NCI-H345 (cell line): Measurements from ENCODE around the gene CLCN7.

ENCODE experiments used
- DNase-seq: peaks from one replicate; lab custom pipeline; 2025; lab: John Stamatoyannopoulos, UW

CLCN7 gene

GRCh38 chr16:1464196-1464893, 10.5 kb downstream of the CLCN7 start:
- no peak for DNase-seq

- DNase-seq = no peak
Observed at GRCh38 chr16:1461146-1461545, 13.7 kb downstream of the CLCN7 start.

DNA sequence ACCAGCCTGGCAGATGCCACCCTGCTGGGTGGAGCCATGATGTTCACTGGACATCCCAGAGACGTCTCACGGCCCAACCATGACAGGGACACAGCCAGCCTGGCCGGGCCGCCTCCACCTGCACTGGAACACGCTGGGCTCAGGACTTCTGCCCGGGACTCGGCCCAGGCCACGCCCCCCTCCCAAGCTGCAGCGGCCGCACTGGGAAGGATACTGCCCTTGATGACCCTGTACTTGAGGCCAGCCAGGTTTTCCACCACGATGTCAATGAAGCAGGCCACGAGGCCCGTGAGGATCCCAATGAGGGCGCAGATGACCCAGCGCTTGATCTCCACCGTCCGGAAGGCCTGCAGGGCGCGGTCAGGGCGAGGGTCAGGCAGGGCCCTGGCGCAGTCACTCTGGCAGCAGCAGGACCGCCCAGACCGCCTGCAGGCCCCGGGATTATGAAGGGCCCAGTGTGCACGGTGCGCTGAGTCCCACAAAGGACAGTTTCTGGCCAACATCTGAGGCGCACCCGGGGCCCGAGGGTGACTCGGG, 14.2 kb downstream of the CLCN7 start:
- DNase-seq = no peak

GRCh38 chr16:1459967-1460366, 14.9 kb downstream of the CLCN7 start:
- no peak for DNase-seq

- DNase-seq = no peak
Observed at GRCh38 chr16:1458977-1459341, 15.9 kb downstream of the CLCN7 start.

DNA sequence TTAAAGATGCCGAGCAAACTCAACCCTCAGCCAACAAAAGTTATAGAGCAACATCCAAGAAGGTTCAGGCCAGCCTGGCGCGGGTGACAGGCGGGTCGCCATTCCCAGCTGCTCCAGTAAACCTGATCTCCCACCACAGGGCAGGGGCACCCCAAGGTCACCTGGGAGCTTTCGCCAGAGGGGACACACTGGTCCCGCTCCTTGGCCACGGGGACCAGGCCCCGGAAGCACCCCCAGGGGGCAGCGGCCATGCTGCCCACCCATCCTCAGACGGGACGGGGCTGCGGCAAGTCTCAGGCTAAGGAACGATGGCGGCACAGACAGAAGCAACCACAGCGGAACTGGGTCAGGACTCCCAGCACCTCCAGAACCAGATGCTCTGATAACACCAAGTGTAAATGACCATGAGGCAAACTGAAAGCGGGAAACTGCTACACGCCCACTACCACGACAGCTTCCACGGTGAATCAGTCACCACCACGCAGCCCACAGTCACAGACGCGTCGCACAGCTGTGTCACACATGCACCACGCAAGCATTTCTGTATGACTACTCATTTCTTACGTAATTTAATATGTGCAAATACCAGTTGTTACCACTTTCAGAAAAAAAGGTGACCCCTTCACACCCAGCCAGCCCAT, 16.4 kb downstream of the CLCN7 start:
- no peak for DNase-seq

GRCh38 chr16:1457489-1458245, 17.2 kb downstream of the CLCN7 start:
- no peak for DNase-seq

DNA sequence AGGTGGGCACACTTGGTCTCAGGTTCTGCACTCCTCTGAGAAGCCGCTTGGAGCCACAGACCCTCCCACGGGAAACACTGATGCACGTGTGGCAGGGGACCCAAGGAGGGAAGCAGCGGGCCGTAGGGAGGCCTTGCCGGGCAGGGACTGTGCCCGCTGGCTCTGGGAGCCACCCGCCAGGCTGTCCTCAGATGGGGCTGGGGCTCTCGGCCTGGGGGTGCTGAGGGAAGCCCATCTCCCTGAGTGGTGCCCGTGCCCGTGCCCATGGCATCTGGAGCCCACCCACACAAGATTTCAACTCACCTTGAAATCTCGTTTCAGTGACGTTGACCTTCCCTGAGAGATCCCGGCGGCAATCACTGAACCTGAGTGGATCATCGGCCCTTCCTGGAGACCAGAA, 17.9 kb downstream of the CLCN7 start:
- no peak for DNase-seq

- DNase-seq = no peak
Observed at GRCh38 chr16:1455190-1456171, 19.3 kb downstream of the CLCN7 start.

DNA sequence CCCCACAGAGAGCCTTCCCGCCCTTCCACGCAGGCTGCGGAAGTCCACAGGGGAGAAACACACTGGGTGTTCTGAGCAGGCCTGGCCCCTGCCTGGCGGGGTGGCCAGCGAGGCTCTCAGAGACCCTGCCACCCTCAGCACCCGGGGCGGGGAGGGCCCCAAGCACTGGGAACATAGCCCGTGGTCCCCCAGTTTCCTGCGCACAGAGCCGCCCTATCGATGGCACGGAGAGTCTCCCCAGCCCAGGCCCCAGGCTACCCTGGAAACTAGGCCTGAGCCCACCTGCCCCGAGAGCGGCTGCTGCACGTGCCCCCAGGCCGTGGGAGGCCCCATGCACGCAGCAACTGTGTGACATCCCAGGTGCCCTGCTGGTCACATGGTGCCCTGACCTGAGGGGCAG, 20.3 kb downstream of the CLCN7 start:
- DNase-seq = no peak

DNA sequence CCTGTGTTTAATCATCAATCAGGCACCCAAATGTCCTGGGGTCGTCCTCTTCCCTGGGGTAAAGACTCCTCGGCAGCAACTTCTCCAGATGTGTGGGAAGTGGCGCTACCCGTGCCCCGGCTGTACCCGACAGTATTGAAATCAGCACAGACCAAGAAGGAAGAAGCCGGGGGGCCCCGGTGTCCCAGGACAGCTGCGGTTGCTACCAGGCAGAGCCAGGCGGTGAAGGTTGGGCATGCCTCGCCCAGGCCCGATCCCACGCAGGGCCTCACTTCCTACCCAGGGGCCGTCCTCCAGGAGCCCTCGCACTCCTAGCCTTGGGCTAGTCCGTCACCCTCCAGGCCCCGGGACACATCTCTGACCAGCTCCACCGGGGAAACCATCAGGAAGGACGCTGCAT, 21.5 kb downstream of the CLCN7 start:
- no peak for DNase-seq

- DNase-seq = no peak
Observed at GRCh38 chr16:1452530-1452929, 22.3 kb downstream of the CLCN7 start.

DNA sequence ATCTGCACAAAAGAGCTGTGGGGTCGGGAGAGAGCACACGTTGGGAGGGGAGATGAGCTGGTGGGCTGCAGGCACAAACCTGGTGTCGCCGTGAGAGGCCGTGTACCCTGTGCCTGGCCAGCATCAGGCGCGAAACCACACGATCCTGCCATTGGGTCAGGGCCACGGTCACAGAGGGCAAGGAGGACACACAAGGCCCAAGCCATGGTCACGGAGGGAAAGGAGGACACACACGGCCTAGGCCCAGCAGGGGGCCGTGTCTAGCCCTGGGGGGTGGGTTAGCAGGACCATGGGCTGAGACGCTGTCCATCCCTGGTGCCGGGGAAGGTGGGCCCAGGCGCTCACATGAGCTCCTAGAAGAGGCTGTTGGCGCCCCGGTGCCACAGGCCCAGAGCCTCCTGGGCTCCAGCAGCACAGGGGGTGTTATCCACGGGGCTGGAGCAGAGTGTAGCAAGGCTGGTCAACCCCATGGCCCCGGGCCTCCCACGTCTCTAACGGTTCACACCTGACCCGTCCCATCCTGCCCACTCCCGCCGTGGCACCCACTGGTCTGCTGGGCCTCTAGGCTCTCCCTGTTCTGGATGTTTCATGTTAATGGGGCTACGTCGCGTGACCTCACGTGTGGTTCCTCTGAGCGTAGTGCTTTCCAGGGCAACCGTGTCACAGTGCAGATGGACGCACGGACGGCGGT, 23.0 kb downstream of the CLCN7 start:
- no peak for DNase-seq

GRCh38 chr16:1450841-1451240, 24.0 kb downstream of the CLCN7 start:
- DNase-seq = no peak

GRCh38 chr16:1450218-1450617, 24.6 kb downstream of the CLCN7 start:
- no peak for DNase-seq

- no peak for DNase-seq
Observed at GRCh38 chr16:1449201-1449788, 25.5 kb downstream of the CLCN7 start.

GRCh38 chr16:1448536-1449116, 26.2 kb downstream of the CLCN7 start:
- no peak for DNase-seq

- no peak for DNase-seq
Observed at GRCh38 chr16:1447965-1448364, 26.9 kb downstream of the CLCN7 start.

DNA sequence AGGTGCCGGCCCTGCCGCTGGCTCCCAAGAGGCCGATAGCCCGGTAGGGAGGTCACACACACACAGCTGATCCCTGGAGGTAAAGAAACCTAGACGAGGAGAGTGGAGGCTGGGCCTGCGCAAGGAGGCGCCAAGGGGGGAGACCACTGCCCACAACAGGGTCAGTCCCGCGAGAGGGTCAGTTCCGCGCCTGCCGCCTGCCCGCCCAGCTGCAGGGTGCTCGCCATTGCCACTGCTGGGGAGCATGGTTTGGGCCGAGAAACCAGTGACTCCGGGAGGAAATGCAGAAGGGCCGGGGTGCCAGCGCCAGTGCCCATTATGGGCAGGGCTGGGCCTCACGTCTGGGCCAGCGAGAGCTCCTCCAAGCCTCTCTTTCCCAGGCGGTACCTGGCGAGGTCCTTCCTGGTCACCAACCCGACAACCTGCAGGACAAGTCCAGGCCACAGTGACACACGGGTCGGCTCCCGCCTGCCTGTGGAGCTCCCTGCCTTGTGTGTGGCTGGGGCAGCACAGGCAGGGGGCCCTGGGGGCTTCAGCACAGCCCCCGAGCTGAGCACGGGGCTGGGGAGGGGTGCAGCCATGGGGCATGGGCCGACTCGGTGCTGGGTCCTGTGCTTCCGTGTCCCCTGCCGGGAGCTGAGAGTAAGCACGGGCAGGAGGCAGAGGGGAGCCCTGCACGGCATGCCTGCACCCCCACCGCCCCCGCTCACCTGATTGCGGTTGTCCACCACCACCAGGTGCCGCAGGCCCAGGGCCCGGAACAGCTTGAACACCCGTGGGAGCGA, 28.3 kb downstream of the CLCN7 start:
- no peak for DNase-seq
